Heart left ventricle (tissue), 16 donors: Measurements from ENCODE around the gene ROPN1L. TPM values are rescaled to one million over a fixed set of nuclear protein-coding genes. Genes with fewer than 3 reads are reported as not detected.

Experiments
- ATAC-seq, 4 donors: fragments of 200-7000 bp; cut with Tn5 transposase; one replicate each; pipeline ENCODE4 v1.9.1; 2020 to 2022; ENCODE audit warnings: moderate library complexity in 4 of 4, mild to moderate bottlenecking in 3 of 4, moderate number of reproducible peaks in 1 of 4
- DNase-seq, 5 donors: peaks; one replicate each; pipeline ENCODE4 v3.0.0-alpha.2; 2020
- H3K27ac ChIP-seq, 12 donors: fragments of 200-600 bp; sonication (generic) in 4 of 12; one replicate each; pipeline versions ENCODE4 v1.5.0 to v1.8.0; 2016 to 2022; ENCODE audit warnings: mild to moderate bottlenecking in 2 of 12
- H3K27me3 ChIP-seq, 9 donors: fragments of 200-600 bp; sonication (generic) in 2 of 9; one replicate each; pipeline versions ENCODE4 v1.5.1 to v1.8.0; 2016 to 2022; ENCODE audit warnings: mild to moderate bottlenecking in 3 of 9
- H3K36me3 ChIP-seq, 9 donors: fragments of 200-600 bp; sonication (generic) in 2 of 9; one replicate each; pipeline versions ENCODE4 v1.5.0 to v1.8.0; 2018 to 2022; ENCODE audit warnings: mild to moderate bottlenecking in 2 of 9
- H3K4me1 ChIP-seq, 12 donors: fragments of 200-600 bp; sonication (generic) in 4 of 12; one replicate each; pipeline versions ENCODE4 v1.5.0 to v1.8.0; 2016 to 2022; ENCODE audit warnings: mild to moderate bottlenecking in 3 of 12
- H3K4me3 ChIP-seq, 12 donors: fragments of 200-600 bp; sonication (generic) in 4 of 12; one replicate each; pipeline versions ENCODE4 v1.5.0 to v1.8.0; 2017 to 2022; ENCODE audit warnings: mild to moderate bottlenecking in 9 of 12, moderate library complexity in 4 of 12
- H3K9me3 ChIP-seq, 12 donors: fragments of 200-600 bp; sonication (generic) in 4 of 12; one replicate each; pipeline versions ENCODE4 v1.5.0 to v1.8.0; 2016 to 2022; ENCODE audit warnings: mild to moderate bottlenecking in 1 of 12
- POLR2A ChIP-seq, 2 donors: fragments of 450-650 bp; IDR thresholded peaks; one replicate each; pipeline ENCODE4 v1.6.1; 2017; ENCODE audit warnings: antibody characterized with exemption in 2 of 2, mild to moderate bottlenecking in 2 of 2, moderate library complexity in 2 of 2
- WGBS, 4 donors: extraction: QIAGEN DNeasy Blood & Tissue Kit in 2 of 4; methylation state at CpG; one replicate each; pipeline versions ENCODE4 v1.1.5 to v1.1.7; 2013 to 2018; 5-methylcytosine and 5-hydroxymethylcytosine counted together
- intact Hi-C, 10 donors: fragments of 100-400 bp; cut with DNase I; formaldehyde crosslinking; loops; one replicate each; pipeline versions ENCODE4 v1.11.1 to v1.14.2; 2022
- polyA plus RNA-seq, 2 donors: library from polyadenylated mRNA; stranded (reverse); fragments of 200-250 nt; gene quantifications; one replicate each; pipeline ENCODE4 v1.2.3, GENCODE V29; 2013
- total RNA-seq, 9 donors: library from RNA; depleted of rRNA in 2 of 9; stranded (reverse); fragments of >200 nt in 2 of 9; fragmentation: NEBNext Ultra II Directional in 3 of 9; extraction: Animal tissue kit (Norgen Biotek cat#: 25700) in 3 of 9; gene quantifications; one replicate each; pipeline versions ENCODE4 v1.1.0 to v1.2.4, GENCODE V29; 2016 to 2023
- TF ChIP-seq, protein P1 (sequence below), 12 donors: fragments of 200-600 bp; sonication (generic) in 4 of 12; IDR thresholded peaks; one replicate each; pipeline versions ENCODE4 v1.5.0 to v1.8.0; 2018 to 2022; ENCODE audit warnings: antibody characterized with exemption in 12 of 12, mild to moderate bottlenecking in 5 of 12
- donor health status: ischemic (EF 13 %, LVEDD 7.1; RV severe dilation, severe dysfunction).
- donor health status: healthy with polysubstance abuse.
- donor health status: DM: no; HTN: yes; CAD: no.
- donor health status: DM: no; HTN: no; CAD: no.
- donor health status: ischemic (EF 25% LVEDD 6.9; RV normal size, moderate dysfunction).
- donor health status: ischemic (EF 25% LVEDD 5.7; RV mildly dilated, moderate dysfunction).
- donor health status: healthy.
- donor health status: DM: yes; HTN: yes; CAD: no.
- donor health status: ischemic (EF 35%, LVEDD 5.7; RV mildly dilated, moderate dysfunction).
- donor health status: nonischemic (EF 11% LVEDD 7.7; RV severe dilation, severe dysfunction).
- donor health status: DM: yes; HTN: yes; CAD: no.
- donor health status: PGD.
- donor health status: ischemic (EF 29% LVEDD 5.4; RV normal size, mild dysfunction).
- donor health status: nonischemic (EF 23%, LVEDD 6.1; RV moderate dilation, normal function).

The ROPN1L gene
- total and polyA plus RNA-seq, 11 donors = 0.14 to 0.81 (median 0.46) TPM; not detected in 4

- no peak for TF ChIP-seq POLR2A (IDR thresholded peaks at IDR 0.05)
- TF ChIP-seq, protein P1, sequence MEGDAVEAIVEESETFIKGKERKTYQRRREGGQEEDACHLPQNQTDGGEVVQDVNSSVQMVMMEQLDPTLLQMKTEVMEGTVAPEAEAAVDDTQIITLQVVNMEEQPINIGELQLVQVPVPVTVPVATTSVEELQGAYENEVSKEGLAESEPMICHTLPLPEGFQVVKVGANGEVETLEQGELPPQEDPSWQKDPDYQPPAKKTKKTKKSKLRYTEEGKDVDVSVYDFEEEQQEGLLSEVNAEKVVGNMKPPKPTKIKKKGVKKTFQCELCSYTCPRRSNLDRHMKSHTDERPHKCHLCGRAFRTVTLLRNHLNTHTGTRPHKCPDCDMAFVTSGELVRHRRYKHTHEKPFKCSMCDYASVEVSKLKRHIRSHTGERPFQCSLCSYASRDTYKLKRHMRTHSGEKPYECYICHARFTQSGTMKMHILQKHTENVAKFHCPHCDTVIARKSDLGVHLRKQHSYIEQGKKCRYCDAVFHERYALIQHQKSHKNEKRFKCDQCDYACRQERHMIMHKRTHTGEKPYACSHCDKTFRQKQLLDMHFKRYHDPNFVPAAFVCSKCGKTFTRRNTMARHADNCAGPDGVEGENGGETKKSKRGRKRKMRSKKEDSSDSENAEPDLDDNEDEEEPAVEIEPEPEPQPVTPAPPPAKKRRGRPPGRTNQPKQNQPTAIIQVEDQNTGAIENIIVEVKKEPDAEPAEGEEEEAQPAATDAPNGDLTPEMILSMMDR (IDR thresholded peaks at IDR 0.05) = no peak
- Histone ChIP-seq H3K27me3 (no peaks in the 10 kb centered on the region), H3K4me1 (peaks cover 0 to 14% (median 0%) of the 10 kb centered on the region in 12 donors), H3K9me3 (no peaks in the 10 kb centered on the region), H3K4me3 (no peak overlapping the region), H3K36me3 (no peaks in the 10 kb centered on the region), H3K27ac (no peak overlapping the region)
- ATAC-seq = no peak
- WGBS, 4 donors = 86 to 89% (median 88%) methylated on average over 2 of the region's 2 CpGs
- intact Hi-C loops = loop anchor here in 1 of 10 donors (10.0 kb wide), 1 partner anchor 87 kb away; no protein-coding TSS in a partner anchor
- no peak for DNase-seq
Measured at GRCh38 chr5:10468256-10468655, 26.6 kb downstream of the ROPN1L start.

DNA sequence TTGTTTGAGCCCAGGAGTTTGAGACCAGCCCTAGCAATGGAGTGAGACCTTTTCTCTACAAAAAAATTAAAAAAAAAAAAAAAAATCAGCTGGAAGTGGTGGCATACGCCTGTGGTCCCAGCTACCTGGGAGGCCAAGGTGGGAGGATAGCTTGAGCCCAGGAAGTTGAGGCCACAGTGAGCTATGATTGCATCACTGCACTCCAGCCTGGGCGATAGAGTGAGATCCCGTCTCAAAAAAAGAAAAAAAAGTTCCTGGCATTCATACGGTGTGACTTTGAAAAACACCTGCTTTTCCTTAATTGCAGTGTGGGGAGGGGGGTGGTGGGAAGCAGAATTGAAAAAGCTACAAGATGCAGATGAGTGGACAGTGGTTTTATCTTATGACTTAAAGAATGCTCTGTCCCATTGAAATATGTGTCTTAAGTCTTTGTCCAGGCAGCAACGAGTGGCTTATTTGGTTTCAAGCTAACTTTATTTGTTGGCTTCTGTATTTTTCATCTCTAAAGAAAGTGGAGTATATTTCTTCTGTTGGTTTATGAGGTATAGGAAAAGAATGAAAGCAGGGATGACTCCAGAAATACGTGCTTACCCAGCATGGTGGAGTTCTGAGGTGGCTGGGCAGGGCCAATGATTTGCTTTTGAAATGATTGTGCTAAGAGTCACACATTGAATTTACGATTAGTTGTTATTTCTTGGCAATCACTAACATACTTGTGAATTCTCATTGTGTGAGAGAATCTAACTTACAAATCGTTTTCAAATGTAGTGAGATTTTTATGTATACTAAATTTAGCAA is 27.8 kb downstream of the ROPN1L start:
- no peaks in the 10 kb centered on the region for H3K27me3 ChIP-seq
- WGBS, 4 donors = 87 to 92% (median 88%) methylated on average over 8 of the region's 8 CpGs

DNA sequence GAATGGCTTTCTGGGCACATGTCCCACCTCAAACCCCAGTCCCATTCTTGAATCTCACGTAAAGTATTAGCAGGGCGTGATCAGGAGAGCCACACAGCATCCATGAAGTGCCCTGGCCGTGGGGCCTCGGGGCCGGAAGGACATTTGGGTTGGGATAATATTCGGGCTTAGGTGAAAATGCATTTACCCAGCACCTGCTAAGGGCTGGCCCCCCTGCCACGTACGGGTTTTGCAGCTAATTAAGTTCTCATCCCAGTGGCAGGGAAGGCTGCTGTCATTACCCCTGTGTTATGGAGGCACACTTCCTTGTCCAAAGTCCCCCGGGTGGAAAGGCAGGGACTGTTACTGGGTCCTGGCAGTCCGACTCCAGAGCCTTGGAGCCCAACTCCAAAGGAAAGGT is 29.0 kb downstream of the ROPN1L start:
- WGBS, 4 donors = 94 to 97% (median 95%) methylated on average over 10 of the region's 10 CpGs
- H3K9me3 ChIP-seq = peaks cover 0 to 10% (median 3%) of the 10 kb centered on the region in 12 donors
- DNase-seq (no peak), ATAC-seq (no peak)
- peaks cover 0 to 14% (median 0%) of the 10 kb centered on the region in 12 donors for H3K4me1 ChIP-seq
- TF ChIP-seq, protein P1 (IDR thresholded peaks at IDR 0.05) = no peak
- TF ChIP-seq POLR2A (IDR thresholded peaks at IDR 0.05) = no peak
- H3K4me3 ChIP-seq = no peak overlapping the region
- H3K27ac ChIP-seq = no peak overlapping the region
- intact Hi-C loops = loop anchor here in 1 of 10 donors (10.0 kb wide), 1 partner anchor 84 kb away; no protein-coding TSS in a partner anchor
- H3K36me3 ChIP-seq = no peaks in the 10 kb centered on the region
- no peaks in the 10 kb centered on the region for H3K27me3 ChIP-seq

More for the DNA sequence above, 27.8 kb downstream of the ROPN1L start:
- DNase-seq = no peak
- Histone ChIP-seq H3K27ac (no peak overlapping the region), H3K4me1 (peaks cover 0 to 14% (median 0%) of the 10 kb centered on the region in 12 donors), H3K36me3 (no peaks in the 10 kb centered on the region), H3K4me3 (no peak overlapping the region), H3K9me3 (no peaks in the 10 kb centered on the region)
- no peak for ATAC-seq
- TF ChIP-seq, protein P1 (IDR thresholded peaks at IDR 0.05) = no peak
- TF ChIP-seq POLR2A (IDR thresholded peaks at IDR 0.05) = no peak
- intact Hi-C loops = loop anchor here in 2 of 10 donors (10.0 kb wide), 1 partner anchor 85 kb away; no protein-coding TSS in a partner anchor

- Histone ChIP-seq H3K27ac (no peak overlapping the region), H3K9me3 (peaks cover 0 to 15% (median 3%) of the 10 kb centered on the region in 12 donors), H3K27me3 (no peaks in the 10 kb centered on the region), H3K4me3 (no peak overlapping the region), H3K36me3 (no peaks in the 10 kb centered on the region), H3K4me1 (peaks cover 0 to 10% (median 0%) of the 10 kb centered on the region in 12 donors)
- DNase-seq = no peak
- TF ChIP-seq, protein P1 (IDR thresholded peaks at IDR 0.05) = no peak
- TF ChIP-seq POLR2A (IDR thresholded peaks at IDR 0.05) = no peak
- intact Hi-C loops = loop anchor here in 1 of 10 donors (10.0 kb wide), 1 partner anchor 83 kb away; no protein-coding TSS in a partner anchor
- ATAC-seq = no peak
- WGBS, 4 donors = 93 to 98% (median 96%) methylated on average over 6 of the region's 6 CpGs
Measured at GRCh38 chr5:10471677-10472076, 30.0 kb downstream of the ROPN1L start.
